HEK293T (cell line): ENCODE data around the gene SYPL2.

Experiments used
- CTCF ChIA-PET: fragments of 350-600 bp; formaldehyde crosslinking; extraction: SDS; loops from one replicate; lab custom pipeline; 2021; ENCODE audit warnings: antibody characterized with exemption, inconsistent platforms; lab: Yijun Ruan, JAX
- POLR2A ChIA-PET: fragments of 350-600 bp; formaldehyde crosslinking; extraction: SDS; loops from one replicate; lab custom pipeline; 2020; ENCODE audit warnings: antibody characterized with exemption, inconsistent platforms; lab: Yijun Ruan, JAX
- DNase-seq: peaks from one replicate; pipeline ENCODE4 v3.0.0; 2012; ENCODE audit warnings: mixed read lengths; ENCODE audit errors: extremely low spot score
- ARNT ChIP-seq: fragments of 450-650 bp; IDR thresholded peaks from 2 replicates; pipeline ENCODE4 v1.6.1; 2017; ENCODE audit warnings: mild to moderate bottlenecking
- BHLHE40 ChIP-seq: fragments of 450-650 bp; IDR thresholded peaks from 2 replicates; pipeline ENCODE4 v1.6.1; 2016; ENCODE audit warnings: mild to moderate bottlenecking, moderate library complexity, borderline replicate concordance
- CTBP1 ChIP-seq: fragments of 450-650 bp; IDR thresholded peaks from 2 replicates; pipeline ENCODE4 v1.6.1; 2016; ENCODE audit warnings: borderline replicate concordance
- FOXK2 ChIP-seq: fragments of 450-650 bp; IDR thresholded peaks from 2 replicates; pipeline ENCODE4 v1.6.1; 2016; ENCODE audit warnings: mild to moderate bottlenecking
- FOXM1 ChIP-seq: fragments of 450-650 bp; IDR thresholded peaks from 2 replicates; pipeline ENCODE4 v1.6.1; 2017; ENCODE audit warnings: mild to moderate bottlenecking, borderline replicate concordance
- HDGF ChIP-seq: fragments of 450-650 bp; IDR thresholded peaks from 2 replicates; pipeline ENCODE4 v1.6.1; 2017; ENCODE audit warnings: antibody characterized with exemption, borderline replicate concordance
- NFRKB ChIP-seq: fragments of 450-650 bp; IDR thresholded peaks from 2 replicates; pipeline ENCODE4 v1.6.1; 2016; ENCODE audit warnings: mild to moderate bottlenecking, moderate library complexity
- SUZ12 ChIP-seq: fragments of 450-650 bp; IDR thresholded peaks from 2 replicates; pipeline ENCODE4 v1.6.1; 2016; ENCODE audit warnings: mild to moderate bottlenecking
- TARDBP ChIP-seq: fragments of 450-650 bp; IDR thresholded peaks from 2 replicates; pipeline ENCODE4 v1.6.1; 2016
- ZNF384 ChIP-seq: fragments of 450-650 bp; IDR thresholded peaks from 2 replicates; pipeline ENCODE4 v1.6.1; 2016
- TF ChIP-seq, protein P1 (sequence below): fragments of 450-650 bp; IDR thresholded peaks from 2 replicates; pipeline ENCODE4 v1.6.1; 2016

The SYPL2 gene

DNA sequence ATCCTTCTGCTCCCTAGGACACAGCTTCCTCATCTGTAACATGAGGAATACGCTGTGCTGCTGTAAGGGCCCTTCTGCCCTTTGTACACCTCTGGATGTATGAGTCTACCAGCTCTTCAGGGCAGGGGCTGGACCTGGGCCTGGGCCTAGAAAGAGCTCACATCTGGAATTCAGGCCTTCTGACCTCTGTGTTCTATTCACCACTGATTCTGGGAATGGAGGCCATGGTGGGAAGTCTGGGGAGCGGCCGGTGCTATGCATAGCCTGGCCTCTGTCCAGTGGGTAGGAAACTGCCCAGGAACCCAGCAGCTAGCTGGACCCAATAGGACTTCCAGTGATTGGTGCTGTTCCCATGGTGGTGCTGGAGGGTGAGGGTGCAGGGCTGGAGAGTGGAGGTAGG, 62.4 kb downstream of the SYPL2 start:
- ChIA-PET POLR2A (interaction anchor here (0.9 to 2.4 kb wide), 3 partner anchors 13 to 429 kb away, joined by 3 to 7 read pairs (median 3); partner anchors contain the start of gene AMIGO1), CTCF (interaction anchor here (0.6 to 5.5 kb wide), 3 partner anchors 31 to 1017 kb away, joined by 3 to 50 read pairs (median 5); no protein-coding TSS in a partner anchor)
- DNase-seq: no peak
- TF ChIP-seq ARNT (no peak), BHLHE40 (no peak)

DNA sequence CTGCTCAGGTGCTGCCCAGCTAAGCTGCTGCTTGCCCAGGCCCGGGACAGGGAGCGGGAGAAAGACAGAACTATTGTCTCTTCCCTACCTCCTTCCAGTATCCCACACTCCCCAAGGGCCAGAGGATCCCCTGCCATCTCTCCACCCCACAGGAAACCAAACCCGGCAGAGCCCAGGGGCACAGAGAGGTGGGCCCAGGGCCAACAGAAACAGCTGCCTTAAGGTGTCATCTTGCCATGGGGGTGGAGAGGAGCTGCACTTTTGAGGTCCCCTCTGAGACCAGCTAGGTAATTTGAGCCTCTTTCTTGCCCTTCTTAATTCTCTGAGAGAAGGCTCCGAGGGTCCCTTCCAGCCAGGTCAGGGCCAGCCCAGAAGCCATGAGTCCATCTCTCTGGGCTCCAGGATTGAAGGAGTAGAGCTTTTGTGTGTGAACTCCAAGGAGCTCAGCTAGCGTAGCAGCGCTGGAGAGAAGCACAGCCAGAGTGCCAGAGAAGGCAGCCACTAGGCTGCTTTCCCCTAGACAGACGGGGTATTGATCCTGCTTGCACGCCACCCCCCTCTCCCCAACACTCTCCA, 63.6 kb downstream of the SYPL2 start:
- TF ChIP-seq NFRKB (no peak), FOXK2 (no peak), FOXM1 (no peak), CTBP1 (no peak)
- CTCF ChIA-PET: interaction anchor here (0.5 to 5.5 kb wide), 13 partner anchors 10 to 283 kb away, joined by 3 to 50 read pairs (median 4); partner anchors contain the start of genes AMIGO1 and CYB561D1
- POLR2A ChIA-PET: interaction anchor here (0.6 to 2.9 kb wide), 9 partner anchors 14 to 430 kb away, joined by 3 to 9 read pairs (median 4); partner anchors contain the start of genes ATXN7L2, CYB561D1, GNAI3 and PSMA5
- no peak for DNase-seq

DNA sequence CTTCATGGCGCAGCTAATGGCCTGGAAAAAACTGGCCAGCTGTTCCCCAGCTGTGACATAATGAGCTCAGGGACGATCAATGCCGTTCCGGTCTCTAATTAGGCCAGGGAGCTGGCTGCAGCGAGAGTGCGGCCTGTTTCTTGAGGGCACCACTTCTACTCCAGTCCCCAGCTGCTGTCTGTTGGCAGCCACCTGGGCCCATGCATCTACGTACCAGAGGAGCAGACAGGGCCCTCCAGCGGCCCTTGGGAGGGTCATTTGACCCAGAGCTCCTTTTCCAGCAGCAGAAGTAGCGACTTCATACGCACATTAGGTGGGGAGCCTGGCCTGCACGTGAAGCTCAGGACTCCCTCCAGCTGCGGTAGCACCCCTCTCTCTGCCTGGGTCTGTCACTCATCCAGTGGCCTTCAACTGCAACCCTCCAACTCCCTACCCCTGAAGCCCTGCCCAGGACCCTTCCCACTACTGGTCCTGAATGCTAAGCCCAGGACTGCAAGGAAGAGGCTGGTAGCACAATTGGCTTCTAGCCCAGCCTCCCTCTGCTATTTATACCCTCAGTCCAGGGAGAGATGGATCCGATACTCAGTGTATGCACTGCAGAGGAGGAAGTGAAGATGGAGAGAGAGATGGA, 64.2 kb downstream of the SYPL2 start:
- no peak for DNase-seq
- POLR2A ChIA-PET: interaction anchor here (1.1 to 2.9 kb wide), 7 partner anchors 14 to 248 kb away, joined by 3 to 9 read pairs (median 4); partner anchors contain the start of genes ATXN7L2, CYB561D1, GNAI3 and PSMA5
- no peak for TF ChIP-seq FOXM1
- no peak for TF ChIP-seq SUZ12
- TF ChIP-seq, protein P1, sequence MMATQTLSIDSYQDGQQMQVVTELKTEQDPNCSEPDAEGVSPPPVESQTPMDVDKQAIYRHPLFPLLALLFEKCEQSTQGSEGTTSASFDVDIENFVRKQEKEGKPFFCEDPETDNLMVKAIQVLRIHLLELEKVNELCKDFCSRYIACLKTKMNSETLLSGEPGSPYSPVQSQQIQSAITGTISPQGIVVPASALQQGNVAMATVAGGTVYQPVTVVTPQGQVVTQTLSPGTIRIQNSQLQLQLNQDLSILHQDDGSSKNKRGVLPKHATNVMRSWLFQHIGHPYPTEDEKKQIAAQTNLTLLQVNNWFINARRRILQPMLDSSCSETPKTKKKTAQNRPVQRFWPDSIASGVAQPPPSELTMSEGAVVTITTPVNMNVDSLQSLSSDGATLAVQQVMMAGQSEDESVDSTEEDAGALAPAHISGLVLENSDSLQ: no peak
- no peak for TF ChIP-seq TARDBP
- TF ChIP-seq HDGF: no peak
- CTCF ChIA-PET: interaction anchor here (0.5 to 5.5 kb wide), 11 partner anchors 8 to 283 kb away, joined by 3 to 50 read pairs (median 4); partner anchors contain the start of genes AMIGO1 and CYB561D1

DNA sequence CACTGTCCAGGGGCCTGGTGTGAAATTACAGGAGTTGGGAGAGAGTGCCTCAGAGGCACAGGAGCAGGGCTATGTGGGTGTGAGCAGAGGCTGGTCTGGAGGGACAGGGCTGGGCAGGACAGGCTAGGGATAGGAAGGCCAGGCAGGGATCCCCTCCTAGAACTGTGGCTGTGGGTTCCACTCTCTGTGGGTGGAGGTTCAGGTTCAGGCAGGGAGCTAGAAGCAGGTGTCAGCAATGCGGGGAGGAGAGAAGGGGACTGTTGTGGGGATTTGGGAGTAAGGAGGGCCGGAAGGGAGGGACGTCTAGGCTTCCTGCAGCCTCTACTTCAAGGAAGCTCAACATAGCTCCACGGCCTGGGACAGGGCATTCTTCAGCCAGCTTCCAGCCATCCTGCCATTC, 65.0 kb downstream of the SYPL2 start:
- ChIA-PET CTCF (interaction anchor here (0.7 to 5.5 kb wide), 16 partner anchors 8 to 267 kb away, joined by 3 to 115 read pairs (median 9); partner anchors contain the start of genes AMIGO1 and CYB561D1), POLR2A (interaction anchor here (1.2 to 2.9 kb wide), 6 partner anchors 22 to 133 kb away, joined by 4 to 13 read pairs (median 8); partner anchors contain the start of genes AMIGO1, CYB561D1, PSMA5 and SORT1)
- no peak for DNase-seq
- TF ChIP-seq HDGF (no peak), ZNF384 (no peak)
